Right hindlimb (tissue), 1 donor: ENCODE measurements around the gene BRME1.

Source experiments
- DNase-seq: peaks from one replicate; pipeline ENCODE4 v3.0.0-alpha.2; 2018

Gene BRME1

GRCh38 chr19:13885826-13886365 is 20.0 kb downstream of the BRME1 start:
- no peak for DNase-seq

GRCh38 chr19:13884726-13885591 is 21.0 kb downstream of the BRME1 start:
- DNase-seq = no peak

GRCh38 chr19:13883516-13884064 is 22.3 kb downstream of the BRME1 start:
- no peak for DNase-seq

GRCh38 chr19:13882836-13883235 is 23.1 kb downstream of the BRME1 start:
- DNase-seq = no peak

GRCh38 chr19:13882419-13882795 is 23.5 kb downstream of the BRME1 start:
- DNase-seq = no peak

GRCh38 chr19:13881692-13882418 is 24.1 kb downstream of the BRME1 start:
- DNase-seq = peak; percentile 61

- DNase-seq = no peak
Measured at GRCh38 chr19:13881251-13881691, 24.6 kb downstream of the BRME1 start.

- peak; percentile 98 for DNase-seq
Measured at GRCh38 chr19:13880059-13881043, 25.6 kb downstream of the BRME1 start.

- no peak for DNase-seq
Measured at GRCh38 chr19:13877303-13877702, 28.6 kb downstream of the BRME1 start.

- DNase-seq = no peak
Measured at GRCh38 chr19:13876834-13877233, 29.1 kb downstream of the BRME1 start, which contains the start of gene NANOS3. TSS of gene NANOS3 (plus strand) at chr19:13877134. CDS start at chr19:13877249, 115 bp downstream.

GRCh38 chr19:13875824-13876223 is 30.1 kb downstream of the BRME1 start:
- no peak for DNase-seq

- no peak for DNase-seq
Measured at GRCh38 chr19:13873834-13874515, 31.9 kb downstream of the BRME1 start.

GRCh38 chr19:13872695-13873389 is 33.1 kb downstream of the BRME1 start:
- peak; percentile 66 for DNase-seq

GRCh38 chr19:13872339-13872694 is 33.6 kb downstream of the BRME1 start:
- DNase-seq = no peak

GRCh38 chr19:13870873-13871272 is 35.0 kb downstream of the BRME1 start:
- no peak for DNase-seq

GRCh38 chr19:13869281-13869680 is 36.6 kb downstream of the BRME1 start:
- DNase-seq = peak; percentile 80

- no peak for DNase-seq
Measured at GRCh38 chr19:13868663-13869062, 37.3 kb downstream of the BRME1 start.

GRCh38 chr19:13866463-13867046 is 39.4 kb downstream of the BRME1 start:
- DNase-seq = no peak

- DNase-seq = no peak
Measured at GRCh38 chr19:13865571-13866462, 40.1 kb downstream of the BRME1 start.
